HG03095 (cell line): ENCODE results near the gene RHBDF2.
A peak's percentile ranks its signal among the peaks of the same experiment; 100 is the strongest.

Experiments
- ATAC-seq: cut with Tn5 transposase; IDR thresholded peaks from one replicate; pipeline ENCODE4 v1.9.1; 2021; ENCODE audit warnings: moderate library complexity; ENCODE audit not compliant: unreplicated experiment

RHBDF2 gene

DNA sequence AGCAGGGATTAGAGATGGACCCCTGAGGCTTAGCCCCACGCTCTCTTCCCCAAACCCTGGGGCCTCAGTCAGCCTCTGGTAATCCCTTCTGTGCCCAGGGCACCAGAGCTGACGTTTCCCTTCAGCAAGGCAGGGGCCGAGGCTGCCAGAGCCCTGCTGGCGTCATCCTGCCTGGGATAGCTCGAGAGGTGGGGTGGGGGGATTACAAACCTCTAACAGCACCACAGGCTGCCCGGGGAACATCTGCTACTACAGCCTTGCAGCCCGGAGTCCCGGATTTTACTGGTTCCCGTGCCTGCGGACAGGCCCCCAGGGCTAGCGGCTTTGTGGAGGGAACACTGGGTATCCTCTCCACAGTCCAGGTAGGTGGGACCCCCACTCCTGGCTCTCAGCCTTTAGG, 33.9 kb downstream of the RHBDF2 start, which contains the start of gene AANAT:
AANAT (plus strand) TSS at position 238 of the 400 bp plus-strand sequence. CDS start 1,144 bp downstream, outside the sequence.
- ATAC-seq: no peak

DNA sequence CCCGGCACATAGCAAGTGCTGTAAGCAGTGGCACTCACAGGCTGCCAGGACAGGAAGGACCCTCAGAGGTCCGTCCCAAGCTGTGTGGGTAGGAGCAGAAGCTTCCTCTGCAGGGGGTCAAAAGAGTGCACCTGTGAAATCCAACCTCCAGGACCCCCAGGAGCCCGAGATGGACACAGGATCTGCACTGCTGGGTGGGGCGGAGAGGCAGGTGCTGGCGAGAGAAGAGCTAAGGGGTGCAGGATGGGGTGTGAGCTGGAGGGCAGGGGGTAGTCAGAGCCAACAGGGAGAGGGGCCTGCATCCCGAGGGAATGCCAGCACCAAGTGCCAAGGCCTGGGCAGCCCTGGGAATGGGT, 34.5 kb downstream of the RHBDF2 start:
- ATAC-seq: no peak

DNA sequence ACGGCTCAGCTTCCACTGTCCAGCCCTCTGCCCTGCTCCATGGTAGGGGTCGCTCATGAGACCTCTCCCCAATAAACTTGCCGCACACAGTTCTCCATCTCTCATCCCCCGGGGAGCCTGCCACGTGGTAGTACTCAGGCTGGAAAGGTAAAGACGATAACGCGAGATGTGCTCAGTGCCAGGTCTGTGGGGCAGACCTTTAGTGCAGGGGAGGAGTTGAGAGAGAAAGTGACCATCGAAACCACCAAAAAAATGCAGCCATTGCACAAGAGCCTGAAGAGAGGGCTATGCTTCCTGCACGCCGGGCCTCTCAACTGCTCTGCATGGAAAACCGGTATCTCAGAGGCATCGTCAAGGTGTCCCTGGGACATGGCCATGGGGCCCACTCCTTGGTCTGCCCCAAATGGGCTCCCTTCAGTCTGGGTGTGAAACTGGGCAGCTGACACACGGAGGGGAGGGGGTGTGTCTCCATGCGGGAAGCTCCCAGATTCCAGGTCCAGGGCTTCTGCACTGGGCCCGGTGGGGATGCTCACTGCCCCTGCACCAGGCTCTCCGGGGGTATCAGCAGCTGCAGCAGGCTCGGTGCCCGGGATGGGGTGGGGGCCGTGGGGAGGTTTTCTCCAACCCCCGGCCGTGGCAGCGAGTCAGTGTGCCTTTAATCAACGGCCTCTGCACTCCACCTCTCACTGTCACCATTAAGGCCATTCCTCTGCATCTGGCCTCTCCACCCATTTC, 38.5 kb downstream of the RHBDF2 start:
- ATAC-seq: no peak

DNA sequence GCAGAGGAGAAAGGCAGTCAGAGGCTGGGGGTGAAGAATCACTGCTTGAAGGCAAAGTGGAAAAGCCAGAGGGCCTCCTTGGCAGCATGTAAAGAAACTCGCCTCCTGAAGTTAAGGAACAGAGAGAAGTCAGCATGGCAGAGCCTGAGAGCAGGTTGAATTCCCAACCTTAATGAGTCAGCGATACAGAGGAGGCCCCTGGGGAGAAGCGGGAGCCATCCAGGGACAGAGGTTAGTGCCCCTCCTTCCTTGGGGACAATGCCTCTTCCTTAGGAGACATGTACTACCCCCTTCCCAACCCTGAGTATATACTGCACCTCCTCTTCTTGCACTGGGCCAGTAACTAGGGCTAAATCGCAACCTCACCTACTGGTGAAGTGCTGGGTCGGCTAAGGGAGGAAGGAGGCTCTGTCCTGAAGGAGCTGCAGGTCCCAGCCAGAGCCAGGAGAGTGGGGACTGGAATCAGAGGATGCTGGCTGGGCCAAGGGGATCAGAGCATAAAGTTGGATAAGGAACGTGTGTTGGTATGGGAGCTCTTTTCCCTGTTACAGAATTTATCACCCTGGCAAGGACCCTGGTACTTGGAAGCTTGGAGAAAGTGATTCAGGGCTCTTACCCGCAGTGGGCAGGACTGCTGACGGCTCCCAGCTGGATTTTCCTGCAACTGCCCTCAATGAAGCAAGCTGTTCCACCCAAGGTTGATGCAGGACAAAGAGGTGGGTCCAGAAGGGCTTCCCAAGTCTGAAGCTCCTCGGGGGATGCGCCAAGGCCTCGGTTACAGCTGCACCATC, 39.3 kb downstream of the RHBDF2 start:
- ATAC-seq: no peak

DNA sequence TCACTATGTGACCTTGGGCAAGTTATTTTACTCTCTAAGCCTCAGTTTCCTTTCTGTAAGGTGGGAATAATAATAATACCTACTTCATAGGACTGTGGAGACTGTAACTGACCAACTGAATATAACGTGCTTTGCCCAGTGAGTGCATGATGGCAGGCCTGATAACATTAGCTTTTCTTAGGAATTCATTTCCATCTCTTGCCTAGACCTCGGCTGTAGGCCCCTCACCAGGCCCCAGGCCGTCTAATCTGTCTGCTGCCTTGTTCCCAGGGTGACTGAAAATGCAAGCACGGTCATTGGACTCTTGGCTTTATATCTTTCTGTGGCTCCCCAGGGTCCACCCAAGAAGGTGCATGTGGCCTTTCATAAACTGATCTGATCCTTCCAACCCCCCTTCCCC, 41.5 kb downstream of the RHBDF2 start:
- ATAC-seq: no peak

DNA sequence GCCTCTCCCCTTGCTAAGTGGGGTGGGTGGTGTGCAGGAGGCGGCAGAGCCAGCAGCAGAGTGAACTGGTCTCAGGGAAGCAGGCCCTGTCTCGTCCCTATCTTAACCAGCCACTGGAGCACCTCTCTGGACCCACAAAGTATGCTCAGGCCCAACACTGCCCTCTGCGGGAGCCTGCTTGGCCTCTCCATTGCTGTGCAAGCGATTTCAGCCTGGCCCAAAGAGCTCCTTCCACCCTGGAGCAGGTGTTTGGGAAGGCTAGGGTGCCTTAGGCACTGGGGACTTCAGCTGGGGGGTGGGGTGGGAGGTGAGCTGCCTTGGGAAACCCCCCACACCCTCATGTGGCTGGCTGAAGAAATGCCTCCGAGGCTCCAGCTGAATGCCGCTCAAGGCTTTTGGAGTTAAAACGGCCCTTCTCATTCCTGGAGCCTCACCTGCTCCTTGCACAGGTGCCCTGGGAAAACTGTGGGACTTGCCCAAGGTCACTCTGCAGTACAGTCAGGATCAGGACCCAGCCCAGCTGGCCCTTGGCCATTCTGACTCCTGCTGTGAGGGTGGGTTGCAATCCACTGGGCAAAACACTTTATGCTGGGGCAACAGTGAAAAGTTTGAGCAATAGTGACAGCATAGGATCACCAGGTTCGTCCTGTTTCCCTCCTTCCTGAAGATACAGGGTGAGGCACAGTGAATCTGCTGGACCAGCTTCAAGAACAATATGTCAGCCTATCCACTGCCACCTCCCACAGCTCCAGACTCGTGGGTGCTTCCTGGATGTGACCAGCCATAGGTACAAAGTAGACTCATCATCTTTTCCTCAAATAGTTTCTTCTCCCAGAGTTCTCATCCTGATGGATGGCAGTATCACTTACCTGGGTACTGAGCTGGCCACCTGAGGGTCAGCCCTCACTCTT, 42.4 kb downstream of the RHBDF2 start:
- ATAC-seq: no peak

DNA sequence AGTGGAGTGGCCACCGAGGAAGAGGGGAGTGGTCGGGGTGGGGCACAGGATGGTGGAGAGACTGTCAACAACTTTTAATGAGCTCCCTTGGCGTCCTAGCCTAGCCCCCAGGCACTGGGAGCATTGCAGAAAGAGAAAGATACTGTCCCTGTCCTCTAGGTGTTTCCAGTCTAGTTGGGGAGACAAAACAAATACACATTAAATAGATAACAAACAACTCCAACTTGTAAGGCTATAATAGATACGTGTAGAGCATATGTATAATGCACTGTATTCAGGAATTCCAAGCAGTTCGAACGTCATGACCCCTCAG, 47.8 kb downstream of the RHBDF2 start:
- no peak for ATAC-seq

DNA sequence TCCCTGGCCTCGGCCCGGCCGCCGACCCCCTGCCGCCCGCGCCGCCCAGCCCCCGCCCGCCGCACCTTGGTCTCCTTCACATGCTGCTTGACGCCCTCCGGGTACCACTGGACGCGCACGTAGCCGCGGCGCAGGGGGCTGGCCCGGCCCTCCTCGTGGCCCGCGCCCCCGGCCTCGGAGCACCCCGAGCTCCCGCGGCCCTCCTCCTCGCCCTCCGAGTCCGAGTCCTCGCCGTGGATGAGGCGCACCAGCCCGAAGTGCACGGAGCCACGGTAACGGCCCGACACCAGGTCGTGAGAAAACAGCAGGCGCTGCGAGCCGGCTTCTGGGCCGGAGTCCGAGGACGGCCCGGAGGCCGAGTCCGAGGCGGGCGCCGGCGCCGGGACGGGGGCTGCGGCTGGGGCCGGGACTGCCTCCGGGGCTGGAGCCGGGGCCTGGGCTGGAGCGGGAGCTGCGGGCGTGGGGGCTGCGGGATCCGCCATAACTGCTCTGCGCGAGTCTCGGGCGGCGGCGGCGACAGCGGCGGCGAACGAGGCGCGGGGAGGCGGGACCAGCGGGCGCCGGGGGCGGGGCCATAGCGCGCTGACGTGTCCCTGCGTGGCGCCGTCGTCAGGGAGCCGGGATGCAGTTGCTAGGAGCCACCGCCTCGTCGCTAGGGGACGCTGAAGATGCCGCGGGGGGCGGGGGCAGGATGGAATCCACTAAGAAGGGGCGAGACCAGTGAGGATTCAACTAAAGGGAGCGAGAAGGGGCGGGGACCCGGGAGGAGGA, 48.4 kb downstream of the RHBDF2 start, which contains the start of gene UBE2O:
UBE2O (minus strand) TSS at position 493 of the 771 bp plus-strand sequence; CDS start at position 482, 11 bp downstream.
- peak; percentile 83 for ATAC-seq

DNA sequence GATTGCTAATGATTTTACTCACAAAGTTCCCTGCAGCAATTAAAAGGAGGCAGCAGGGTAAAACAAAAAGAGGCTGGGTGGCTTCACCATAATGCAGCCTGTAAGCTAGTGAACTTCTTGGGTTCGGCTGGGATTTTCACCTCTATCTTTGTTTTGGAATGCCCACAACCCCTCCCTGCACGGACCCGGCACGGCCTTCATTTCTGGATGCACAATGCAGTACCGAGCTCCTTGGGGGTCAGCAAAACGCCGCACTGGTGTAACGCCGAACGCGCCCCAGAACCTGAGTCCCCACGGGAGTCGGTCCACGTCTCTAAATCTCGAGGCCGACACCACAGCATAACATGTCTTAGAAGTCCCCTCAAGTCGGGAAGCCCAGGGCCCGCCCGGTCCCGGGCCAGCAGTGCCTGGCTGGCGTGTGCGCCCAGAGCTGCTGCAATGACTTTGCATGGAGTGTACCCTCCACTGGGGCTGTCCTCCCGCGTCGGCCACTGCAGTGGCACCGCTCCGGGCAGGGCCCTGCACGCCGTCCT, 49.0 kb downstream of the RHBDF2 start:
- ATAC-seq: peak; percentile 27

DNA sequence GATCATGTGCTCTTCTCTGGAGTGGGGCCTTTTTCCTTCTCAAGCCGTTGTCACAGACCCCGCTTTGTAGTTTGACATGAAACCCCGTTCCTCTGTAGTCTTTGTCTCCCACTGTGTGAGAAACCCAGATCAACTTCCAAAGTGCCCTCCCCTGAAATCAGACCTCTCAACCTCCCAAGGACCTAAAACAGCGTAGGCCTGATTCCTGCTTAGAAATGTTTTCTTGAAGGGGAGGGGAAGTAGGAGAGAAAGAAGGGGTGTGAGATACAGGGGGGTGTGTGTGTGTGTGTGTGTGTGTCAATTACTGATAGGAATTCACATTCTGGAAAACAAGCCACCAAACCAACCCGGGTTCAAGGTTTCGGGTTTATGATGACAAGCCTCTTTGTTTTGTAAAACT, 49.7 kb downstream of the RHBDF2 start:
- ATAC-seq: no peak

DNA sequence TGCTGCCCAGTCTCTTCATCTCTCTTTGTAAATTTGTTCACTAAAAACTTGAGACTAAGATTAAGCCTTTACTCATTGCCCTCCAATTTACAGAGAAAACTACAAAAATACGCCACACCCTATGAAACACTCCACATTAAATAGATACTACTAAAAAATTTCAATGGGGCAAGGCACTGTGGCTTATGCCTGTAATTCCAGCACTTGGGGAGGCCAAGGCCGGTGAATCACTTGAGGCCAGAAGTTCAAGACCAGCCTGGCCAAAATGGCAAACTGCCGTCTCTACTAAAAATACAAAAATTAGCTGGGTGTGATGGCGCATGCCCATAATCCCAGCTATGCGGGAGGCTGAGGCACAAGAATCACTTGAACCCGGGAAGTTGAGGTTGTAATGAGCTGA, 52.1 kb downstream of the RHBDF2 start:
- ATAC-seq: no peak

DNA sequence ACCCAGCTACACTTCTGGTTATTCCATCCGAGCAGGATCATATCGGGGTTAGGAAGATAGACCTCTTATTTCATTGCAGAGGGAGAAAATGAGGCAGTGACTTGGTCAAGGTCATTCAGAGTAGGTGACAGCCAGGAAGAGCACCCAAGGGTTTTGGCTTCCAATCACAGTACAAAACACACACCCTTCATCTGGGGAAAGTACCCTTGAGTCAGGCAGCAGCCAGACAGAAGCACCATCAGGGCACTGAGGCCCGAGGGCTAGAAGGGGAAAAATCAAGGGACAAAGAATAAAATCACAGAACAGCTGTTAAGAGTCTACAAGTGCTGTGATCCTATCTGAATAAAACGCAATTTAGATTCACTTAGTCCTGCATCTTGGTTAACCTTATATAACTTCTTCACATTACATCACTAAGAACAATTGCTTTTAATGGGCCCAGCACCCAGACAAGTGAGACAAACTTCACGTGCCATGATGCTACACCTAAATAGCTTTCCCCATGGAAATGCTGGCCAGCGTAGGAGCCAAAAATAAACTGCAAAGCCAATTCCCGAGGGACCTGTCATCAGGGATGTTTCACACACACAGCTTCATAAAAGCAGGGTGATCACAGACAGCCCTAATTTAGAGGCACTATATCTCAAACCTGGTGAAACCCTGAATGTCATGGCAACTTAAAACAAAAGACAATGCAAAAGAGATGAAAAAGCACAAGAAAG, 53.1 kb downstream of the RHBDF2 start:
- ATAC-seq: no peak

DNA sequence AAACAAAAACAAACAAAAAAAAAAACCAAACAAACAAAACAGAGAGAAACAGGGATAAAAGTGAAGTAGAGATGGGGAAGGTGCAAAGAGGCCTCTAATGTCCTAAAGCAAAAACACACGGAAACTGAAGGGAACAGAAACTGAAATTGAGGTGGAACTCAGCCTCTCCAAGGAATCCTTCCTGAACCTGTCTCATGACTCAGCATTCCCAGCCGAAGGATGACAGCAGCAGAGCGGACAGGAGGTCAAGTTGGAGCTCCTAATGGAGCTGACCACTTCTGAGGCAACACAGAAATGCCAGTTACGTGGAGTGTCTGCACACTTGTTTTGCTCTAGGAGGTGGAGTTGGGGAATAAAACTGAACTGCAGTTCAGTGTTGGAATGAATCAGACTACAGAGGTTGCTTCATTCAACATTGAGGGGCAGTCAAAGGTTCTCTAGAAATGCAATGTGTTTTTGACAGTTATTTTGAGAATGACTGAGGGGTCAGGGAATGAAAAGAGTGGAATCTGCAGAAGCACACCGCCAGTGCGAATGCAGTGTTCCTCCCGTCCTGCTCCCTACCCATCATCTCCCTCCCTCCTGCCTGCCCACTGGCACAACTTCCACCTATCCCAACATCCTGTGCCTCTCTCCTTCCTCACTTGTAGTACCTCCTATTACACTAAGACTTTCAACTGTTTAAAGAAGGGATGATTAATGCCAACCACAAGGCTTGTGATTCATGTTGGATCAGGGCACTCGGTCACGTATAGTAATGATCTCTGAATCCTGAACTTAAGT, 54.6 kb downstream of the RHBDF2 start:
- no peak for ATAC-seq

DNA sequence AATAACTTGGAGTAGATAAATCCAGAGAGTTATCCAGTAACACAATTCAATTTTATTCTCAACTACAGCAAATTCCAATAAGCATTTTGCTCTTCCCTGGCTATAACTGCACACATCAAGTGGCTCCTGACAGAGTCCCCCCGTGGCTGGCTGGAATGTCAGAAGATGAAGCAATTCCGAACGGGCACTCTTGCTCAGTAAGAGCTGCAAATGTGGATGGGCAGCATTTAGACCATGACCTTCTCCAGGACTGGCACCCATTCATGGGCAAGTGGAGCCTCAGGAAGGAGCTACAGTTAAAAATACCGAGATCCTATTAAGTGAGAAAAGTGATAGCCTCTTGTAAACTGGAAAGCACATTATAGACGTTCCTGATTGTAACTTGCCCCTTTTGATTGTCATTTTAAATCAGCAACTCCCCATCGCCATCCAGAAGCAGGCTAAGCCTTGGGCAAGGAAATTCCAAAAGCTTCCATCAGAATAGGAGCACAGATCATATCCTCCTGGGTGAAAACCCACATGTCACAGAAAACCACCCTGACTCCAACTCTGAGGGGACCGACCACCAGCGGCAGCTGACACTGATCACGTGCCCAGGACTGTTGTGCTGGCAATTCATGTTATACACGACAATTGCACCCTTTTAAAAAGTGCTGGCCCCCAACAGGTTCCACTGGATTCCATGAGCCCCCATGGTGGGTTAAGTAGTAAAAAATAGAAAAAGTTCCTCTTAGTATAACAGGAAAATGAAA, 55.4 kb downstream of the RHBDF2 start:
- ATAC-seq: no peak

DNA sequence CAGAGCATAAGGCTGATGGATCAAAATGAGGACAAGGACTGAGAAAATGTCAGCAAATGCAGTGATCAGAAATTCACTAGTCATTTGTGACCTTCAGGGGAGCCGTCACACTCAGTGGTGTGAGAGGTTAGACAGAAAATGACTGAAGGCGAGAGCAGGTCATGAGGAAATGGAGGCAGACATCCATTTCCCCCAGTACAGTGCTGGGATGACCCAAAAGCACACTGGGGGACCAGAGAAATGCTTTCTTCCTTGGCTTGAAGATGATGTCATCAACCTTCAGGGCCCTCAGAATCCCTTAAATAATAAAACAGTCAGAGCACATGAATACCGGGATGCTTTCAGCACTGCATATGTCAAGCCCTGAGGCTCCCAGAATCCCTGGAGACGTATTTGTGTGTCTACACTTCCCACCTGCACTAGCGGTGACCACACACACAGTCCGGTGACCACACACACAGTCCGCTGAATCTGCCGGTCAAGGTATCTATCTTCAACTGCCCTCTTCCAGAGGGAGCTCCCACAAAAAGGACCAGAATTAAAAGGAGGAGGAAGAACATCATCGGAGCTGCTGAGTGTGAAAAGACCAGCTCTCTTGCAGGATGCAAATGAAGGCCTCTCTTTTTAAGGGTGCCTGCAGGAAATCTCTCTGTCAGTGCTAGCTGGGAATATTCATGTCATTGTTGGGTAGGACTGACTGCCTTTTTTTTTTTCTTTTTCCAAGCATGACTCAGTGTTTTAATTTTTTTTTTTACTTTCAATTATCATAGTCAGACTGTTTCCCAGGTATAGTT, 56.5 kb downstream of the RHBDF2 start:
- ATAC-seq: no peak

DNA sequence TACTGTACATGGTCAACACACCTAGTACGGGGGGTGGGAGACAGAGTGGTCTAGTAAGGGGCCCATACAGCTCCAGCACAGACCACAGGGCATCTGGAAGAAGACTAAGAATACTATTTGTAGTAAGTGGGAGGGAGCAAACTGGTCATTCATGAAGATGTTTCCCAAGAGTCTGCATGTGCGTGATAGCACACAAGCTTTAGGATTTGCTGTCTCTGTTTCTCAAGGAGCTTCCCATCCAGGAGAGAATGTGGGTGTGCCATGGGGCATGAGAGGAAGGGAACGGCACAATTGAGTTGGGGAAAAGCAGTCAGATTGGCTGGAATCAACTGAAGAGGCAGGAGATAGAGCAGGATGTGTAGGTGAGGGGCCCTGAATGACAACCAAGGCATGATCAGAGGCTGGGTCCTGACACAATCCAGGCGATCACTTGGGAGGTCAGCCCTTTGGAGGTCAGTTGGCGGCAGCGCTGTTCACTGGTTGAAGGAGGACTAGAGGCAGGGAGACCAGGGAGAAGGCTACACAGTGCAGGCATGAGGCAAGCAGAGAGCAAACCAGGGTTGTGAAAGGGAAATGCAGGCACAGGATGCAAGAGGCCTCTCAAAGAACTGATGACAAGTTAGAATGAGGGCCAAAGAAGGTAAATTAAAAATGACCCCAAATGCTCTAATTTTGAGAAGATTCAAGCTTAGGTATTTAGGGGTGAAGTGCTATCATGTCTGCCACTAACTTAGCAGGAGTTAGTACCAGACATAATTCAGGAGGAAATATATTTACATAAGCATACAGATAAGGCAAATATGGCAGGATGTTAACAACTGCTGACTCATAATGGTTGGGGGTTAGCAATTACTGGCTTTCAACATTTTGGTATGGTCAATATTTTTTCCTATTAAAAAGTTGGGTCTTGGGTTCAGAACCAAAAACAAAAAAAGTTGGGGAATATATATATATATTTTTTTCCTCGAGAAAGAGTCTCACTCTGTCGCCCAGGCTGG, 58.6 kb downstream of the RHBDF2 start:
- ATAC-seq: no peak
